Measurements from ENCODE around the gene JMJD8.
A peak's percentile ranks its signal among the peaks of the same experiment; 100 is the strongest.

JMJD8 gene

GRCh38 chr16:658679-659571 lies 25.2 kb downstream of the JMJD8 start:
- no peak for DNase-seq

DNA sequence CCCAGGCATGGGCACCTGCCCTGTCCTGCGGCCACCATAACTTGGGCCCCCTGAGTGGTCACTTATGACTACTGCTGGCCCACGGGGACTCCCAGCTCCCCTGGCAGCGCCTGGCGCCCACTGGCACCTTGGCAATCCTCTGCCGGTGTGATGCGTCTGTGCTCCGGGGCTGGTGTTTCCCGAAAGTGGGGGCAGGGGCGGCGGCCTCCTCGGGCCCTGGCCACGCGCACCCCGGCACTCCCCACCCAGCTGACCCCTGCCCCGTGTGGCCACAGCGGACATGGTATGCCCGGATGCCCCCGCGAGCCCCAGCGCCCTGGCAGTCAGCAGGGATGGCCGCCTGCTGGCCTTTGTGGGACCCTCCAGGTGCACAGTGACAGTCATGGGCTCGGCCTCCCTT lies 26.6 kb downstream of the JMJD8 start:
- DNase-seq, result no peak

DNA sequence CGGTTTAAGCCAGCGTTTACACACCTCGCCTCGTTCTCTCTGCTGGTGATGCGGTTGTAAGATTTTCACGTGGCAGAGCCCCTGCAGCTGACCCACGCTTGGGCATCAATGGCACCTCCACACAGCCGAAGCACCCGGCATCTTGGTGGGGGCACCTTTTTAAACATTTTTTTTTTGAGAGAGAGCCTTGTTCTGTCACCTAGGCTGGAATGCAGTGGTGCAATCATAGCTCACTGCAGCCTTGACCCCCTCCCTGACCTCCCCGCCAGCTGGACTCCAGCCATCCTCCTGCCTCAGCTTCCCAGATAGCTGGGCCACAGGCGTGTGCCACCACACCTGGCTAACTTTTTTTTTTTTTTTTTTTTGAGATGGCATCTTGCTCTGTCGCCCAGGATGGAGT lies 30.1 kb downstream of the JMJD8 start:
- DNase-seq, result no peak

GRCh38 chr16:652454-653305 lies 31.5 kb downstream of the JMJD8 start:
- no peak for DNase-seq

DNA sequence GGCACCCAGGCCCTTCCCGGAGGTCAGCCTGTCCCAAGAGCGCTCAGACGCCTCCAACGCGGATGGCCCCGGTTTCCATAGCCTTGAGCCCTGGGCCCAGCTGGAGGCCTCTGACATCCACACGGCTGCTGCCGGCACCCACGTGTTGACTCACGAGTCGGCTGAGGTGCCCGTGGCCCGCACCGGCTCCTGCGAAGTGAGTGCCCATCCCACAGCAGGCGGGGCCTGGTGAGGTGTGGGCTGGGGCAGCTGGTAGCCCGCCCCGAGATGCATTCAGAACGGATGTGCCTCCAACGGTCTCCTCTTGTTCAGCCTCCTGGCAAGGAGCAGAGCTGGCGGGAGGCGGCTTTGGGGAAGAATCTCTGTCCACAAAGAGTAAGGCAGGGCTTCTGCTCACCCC lies 32.3 kb downstream of the JMJD8 start:
- DNase-seq, result no peak

DNA sequence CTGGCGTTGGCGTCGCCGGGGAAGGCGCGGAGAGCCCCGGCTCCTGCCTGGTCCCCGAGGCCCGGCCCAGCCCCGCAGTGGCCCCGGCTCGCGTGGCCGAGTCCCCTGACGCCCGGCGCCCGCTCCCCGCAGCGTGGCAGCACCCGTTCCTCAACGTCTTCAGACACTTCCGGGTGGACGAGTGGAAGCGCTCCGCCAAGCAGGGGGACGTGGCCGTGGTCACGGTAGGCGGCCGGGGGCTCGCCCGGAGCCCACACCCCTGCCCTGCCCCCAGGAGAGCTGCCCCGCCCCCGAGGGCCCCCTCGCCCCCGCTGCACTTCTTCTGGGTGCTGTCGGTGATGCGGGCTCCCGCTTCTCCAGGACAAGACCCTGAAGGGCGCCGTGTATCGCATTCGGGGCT lies 34.5 kb downstream of the JMJD8 start:
- DNase-seq, result no peak

- peak; percentile 45 for DNase-seq
These were observed 35.1 kb downstream of the JMJD8 start, which contains the start of gene WDR90 for GRCh38 chr16:648781-649589. TSS of gene WDR90 (plus strand) at chr16:649365. CDS start at chr16:649417, 52 bp downstream.

- DNase-seq, result no peak
These were observed 35.9 kb downstream of the JMJD8 start for GRCh38 chr16:648071-648780.

DNA sequence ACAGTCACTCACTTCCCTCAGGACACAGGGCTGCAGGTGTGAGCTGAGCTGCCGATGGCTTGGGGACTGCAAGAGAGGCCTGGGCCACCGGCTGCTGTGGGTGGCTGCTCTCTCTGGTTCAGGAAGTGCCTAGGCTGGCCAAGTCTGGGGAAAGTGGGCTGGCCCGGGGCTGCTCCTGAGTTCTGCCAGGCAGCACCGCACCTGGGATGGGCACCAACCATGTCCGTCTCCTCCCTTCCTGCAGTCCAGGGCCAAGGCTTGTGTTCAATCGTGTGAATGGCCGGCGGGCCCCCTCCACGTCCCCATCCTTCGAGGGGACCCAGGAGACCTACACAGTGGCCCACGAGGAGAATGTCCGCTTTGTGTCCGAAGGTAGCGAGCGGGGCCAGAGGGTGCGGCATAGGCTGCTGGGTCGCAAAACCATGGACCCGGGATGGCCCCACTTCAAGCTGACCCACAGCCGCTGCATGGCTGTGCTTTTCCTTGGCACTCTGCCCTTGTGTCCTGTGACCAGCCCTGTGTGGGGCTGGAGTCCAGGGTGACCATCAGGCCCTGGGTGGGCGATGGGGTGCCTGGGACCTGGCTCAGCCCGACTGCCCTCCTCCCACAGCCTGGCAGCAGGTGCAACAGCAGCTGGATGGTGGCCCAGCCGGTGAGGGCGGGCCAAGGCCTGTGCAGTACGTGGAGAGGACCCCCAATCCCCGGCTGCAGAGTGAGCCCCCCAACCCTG lies 36.8 kb downstream of the JMJD8 start:
- DNase-seq, result no peak

- DNase-seq, result no peak
These were observed 37.4 kb downstream of the JMJD8 start for GRCh38 chr16:646679-647172.

- no peak for DNase-seq
These were observed 38.1 kb downstream of the JMJD8 start for GRCh38 chr16:645852-646678.

- no peak for DNase-seq
These were observed 39.6 kb downstream of the JMJD8 start for GRCh38 chr16:644556-644955.

DNA sequence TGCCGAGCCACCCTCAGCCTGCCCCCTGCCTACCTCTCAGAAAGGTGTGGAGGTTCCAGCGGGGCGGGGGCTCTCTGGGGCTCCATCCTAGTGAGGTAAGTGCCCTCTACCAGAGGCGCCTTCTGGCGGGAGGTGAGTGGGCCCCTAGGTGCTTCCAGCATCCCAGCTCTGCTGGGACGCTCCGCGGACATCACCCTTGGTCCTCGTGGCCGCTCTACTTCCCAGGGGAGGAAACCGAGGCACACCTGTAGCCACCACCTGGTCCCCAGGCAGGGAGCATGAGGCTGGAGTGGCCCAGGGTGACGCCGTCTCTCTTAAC lies 41.1 kb downstream of the JMJD8 start:
- no peak for DNase-seq

DNA sequence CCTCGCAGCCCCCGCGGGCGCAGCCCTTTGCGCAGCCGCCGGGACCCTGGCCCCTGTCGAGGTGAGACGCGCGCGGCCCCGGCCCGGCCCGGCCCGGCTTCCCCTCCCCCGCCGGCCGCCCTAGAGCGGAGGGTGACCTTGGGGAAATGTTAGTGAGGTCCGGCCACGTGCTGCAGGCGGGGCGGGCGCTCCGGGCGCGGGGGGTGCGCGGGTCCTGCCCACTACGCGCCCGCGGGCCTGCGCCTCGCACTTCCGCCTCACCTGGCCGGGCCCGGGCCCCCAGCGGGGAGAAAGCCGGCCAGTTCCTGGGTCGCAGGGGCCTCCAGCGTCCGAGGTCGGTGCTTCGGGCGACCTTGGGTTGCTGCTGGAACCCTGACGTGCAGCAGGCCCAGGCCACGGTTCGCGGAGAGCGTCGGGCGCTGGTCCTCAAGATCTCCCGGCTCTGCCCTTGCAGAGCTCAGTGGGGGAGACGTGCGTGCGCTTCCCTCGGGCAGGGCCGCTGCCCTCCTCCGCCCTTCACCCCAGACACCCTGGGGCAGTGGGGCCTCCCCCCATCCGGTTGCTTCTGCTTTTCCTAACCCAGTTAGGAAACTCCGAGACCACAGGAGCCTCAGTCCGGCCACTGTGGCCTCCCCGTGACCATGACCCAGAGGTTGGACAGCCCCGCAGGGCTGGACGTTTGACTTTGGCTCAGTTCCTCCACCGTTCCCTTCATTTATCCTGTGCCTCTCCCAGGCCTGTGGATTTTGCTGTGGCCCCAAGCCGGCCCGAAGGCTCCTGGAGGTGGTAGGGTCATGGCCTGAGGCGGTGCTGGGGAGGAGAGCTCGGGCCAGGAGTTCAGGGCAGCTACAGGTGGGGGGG lies 41.7 kb downstream of the JMJD8 start:
- DNase-seq, result no peak

- peak; percentile 6 for DNase-seq
These were observed 42.6 kb downstream of the JMJD8 start, which contains the start of gene MCRIP2 for GRCh38 chr16:641326-642188. TSS of gene MCRIP2 (plus strand) at chr16:641828. CDS start at chr16:641992, 164 bp downstream.

DNA sequence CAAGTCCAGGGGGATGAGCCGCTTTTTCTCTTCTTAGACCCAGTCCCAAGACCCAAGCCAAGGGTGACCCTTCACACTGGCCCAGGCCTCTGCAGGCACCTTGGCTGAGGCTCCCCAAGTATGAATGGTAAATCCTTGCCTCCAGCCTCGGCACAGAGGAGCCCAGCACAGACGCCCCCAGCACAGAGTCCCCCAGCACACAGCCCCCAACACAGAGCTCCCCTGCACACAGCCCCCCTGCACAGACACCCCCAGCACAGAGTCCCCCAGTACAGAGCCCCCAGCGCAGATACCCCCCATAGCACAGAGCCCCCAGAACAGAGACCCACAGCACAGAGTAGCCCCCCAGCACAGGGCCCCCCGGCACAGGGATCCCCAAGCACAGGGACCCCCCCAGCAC lies 43.5 kb downstream of the JMJD8 start:
- DNase-seq, result no peak

GRCh38 chr16:638836-639235 lies 45.3 kb downstream of the JMJD8 start:
- DNase-seq, result no peak

DNA sequence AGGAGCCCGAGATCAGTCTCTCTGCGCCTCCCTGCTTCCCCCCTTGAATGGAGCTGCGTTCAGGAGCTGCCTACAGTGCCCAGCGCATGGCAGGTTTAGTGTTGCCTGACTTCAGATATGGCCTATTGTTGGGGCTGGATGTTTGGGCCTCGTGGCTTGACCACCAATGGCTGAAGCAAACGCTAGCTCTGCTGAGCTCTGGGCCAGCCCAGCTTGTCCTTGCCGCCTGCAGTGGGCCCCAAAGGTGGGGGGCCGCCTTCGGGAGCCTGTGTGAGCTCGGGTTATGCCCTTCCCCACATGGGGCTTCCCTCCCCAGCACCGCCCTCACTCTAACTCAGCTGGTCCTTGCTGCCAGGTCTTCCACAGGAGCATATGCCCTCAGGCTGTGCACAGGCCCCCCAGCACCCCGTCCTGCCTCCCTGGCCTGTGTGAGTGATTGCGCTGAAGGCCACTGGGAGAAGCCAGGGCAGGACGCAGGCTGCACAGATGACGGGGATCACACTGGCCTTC lies 46.0 kb downstream of the JMJD8 start:
- no peak for DNase-seq

All from NCI-H1417 treated with DMSO at 0.1 percent for 48 hours (cell line).